IPS-20b (cell line): ENCODE results near the gene SOX15.
"Not testable (repeated sequence)": the region's sequence is repeated elsewhere in the genome, so short reads cannot be mapped to it uniquely, and the experiment has no call there.

Source experiments
- H3K27ac ChIP-seq: one replicate; pipeline ENCODE4 v1.5.1; 2013; ENCODE audit warnings: low read length
- H3K27me3 ChIP-seq: 2 replicates; pipeline ENCODE4 v1.6.1; 2013; ENCODE audit warnings: mild to moderate bottlenecking, low read length, inconsistent platforms; ENCODE audit not compliant: insufficient read depth
- H3K36me3 ChIP-seq: 2 replicates; pipeline ENCODE4 v1.6.1; 2013; ENCODE audit warnings: low read depth, mild to moderate bottlenecking, inconsistent platforms, low read length, moderate library complexity; ENCODE audit not compliant: insufficient read depth
- H3K4me1 ChIP-seq: 2 replicates; pipeline ENCODE4 v1.6.1; 2013; ENCODE audit warnings: mild to moderate bottlenecking, control low read depth, inconsistent platforms, low read length, moderate library complexity; ENCODE audit not compliant: insufficient read depth
- H3K4me3 ChIP-seq: 2 replicates; pipeline ENCODE4 v1.5.1; 2013; ENCODE audit warnings: mild to moderate bottlenecking, low read length, inconsistent platforms
- H3K9ac ChIP-seq: 2 replicates; pipeline ENCODE4 v1.6.1; 2013; ENCODE audit warnings: low read depth, mild to moderate bottlenecking, inconsistent platforms, low read length, moderate library complexity
- H3K9me3 ChIP-seq: 2 replicates; pipeline ENCODE4 v1.6.1; 2013; ENCODE audit warnings: mild to moderate bottlenecking, low read depth, low read length, inconsistent platforms; ENCODE audit not compliant: insufficient read depth

The SOX15 gene

DNA sequence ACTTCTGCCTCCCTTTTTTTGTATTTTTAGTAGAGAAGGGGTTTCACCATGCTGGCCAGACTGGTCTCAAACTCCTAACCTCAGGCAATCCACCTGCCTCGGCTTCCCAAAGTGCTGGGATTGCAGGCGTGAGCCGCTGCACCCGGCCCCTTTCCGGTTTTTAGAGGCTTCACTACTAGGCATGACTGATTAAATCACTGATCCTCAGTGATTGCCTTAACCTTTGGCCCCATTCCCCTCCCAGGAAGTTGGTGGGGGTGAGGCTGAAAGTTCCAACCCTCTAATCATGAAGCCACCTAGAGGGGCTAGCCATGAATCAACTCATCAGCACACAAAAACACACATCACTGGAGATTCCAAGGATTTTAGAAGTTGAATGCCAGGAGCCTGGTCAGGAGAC, 7.7 kb upstream of the SOX15 start:
- not testable (repeated sequence) for H3K27ac ChIP-seq, H3K9me3 ChIP-seq, H3K4me1 ChIP-seq, H3K9ac ChIP-seq, H3K27me3 ChIP-seq, H3K4me3 ChIP-seq
- peaks cover 88% of the 10 kb centered on the region for H3K36me3 ChIP-seq

DNA sequence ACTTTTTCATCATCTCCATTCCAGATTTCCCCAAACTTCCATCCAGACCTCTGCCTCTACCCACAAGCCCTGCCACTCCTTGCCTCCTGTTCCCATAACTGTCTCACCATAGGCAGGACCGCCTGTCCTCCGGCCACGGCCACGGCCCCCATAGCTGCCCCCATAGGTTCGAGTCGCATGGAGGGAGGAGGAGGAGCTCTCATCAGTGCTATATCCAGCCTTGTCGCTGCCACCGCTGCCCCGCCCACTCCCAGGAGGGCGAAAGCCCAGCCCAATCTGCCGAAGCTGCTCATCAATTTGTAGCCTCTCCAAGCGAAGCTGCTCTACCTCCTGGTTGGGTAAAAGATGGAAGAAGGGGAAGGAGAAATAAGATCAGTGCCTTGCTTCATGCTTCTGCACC, 3.4 kb upstream of the SOX15 start:
- Histone ChIP-seq H3K9me3 (no peaks in the 10 kb centered on the region), H3K4me1 (peaks cover 14% of the 10 kb centered on the region), H3K36me3 (peaks cover 71% of the 10 kb centered on the region), H3K4me3 (no peak overlapping the region), H3K27ac (no peak overlapping the region), H3K27me3 (no peaks in the 10 kb centered on the region), H3K9ac (no peak overlapping the region)

DNA sequence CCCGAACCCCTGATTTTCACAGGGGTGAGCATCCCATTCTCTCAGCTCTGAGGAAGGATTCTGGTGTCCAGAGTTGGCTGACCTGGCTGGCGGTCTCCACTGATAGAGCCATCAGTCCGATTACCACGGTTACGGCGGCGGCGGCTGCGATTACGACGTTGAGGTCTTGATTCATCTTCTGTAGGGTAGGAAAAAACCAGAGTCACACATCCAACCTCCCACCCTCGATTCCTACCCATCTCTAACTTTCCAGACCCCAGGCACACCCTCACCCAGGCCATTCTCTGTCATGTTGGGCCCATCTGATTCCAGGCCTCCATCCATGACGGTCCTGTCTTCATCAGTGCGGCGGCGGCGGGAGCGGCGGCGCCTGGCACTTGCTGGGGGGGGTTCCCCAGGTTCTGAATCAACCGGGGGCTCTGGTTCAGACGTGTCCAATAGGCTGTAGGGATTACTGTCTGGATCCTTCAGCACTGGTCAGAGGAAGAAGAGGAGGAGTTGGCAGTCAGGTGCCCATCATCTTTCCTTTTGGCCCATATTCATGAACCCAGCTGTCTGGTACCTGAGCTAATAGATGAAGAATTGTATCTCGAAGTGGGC, 2.6 kb upstream of the SOX15 start:
- Histone ChIP-seq H3K4me1 (peaks cover 14% of the 10 kb centered on the region), H3K9me3 (no peaks in the 10 kb centered on the region), H3K4me3 (no peak overlapping the region), H3K27me3 (no peaks in the 10 kb centered on the region), H3K27ac (no peak overlapping the region), H3K9ac (no peak overlapping the region), H3K36me3 (peaks cover 77% of the 10 kb centered on the region)

DNA sequence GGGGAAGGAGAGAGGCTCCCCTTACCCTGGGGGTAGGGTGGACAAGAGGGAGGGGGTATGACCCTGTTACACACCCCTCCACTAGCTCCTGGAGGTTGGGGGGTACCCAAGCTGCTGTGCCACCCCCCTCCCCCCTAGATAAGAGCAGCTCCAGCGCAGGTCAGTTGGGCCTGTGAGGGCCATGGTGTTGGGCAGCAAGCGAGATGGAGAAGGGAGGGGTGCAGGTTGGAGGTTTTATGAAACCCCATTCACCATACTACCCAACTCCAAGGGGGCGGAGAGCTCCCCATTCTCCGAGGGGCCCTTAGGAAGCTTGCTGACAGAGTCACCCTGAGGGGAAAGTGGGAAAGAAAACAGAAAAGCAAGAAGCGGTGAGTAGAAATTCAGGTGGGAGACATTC, 1.7 kb upstream of the SOX15 start:
- Histone ChIP-seq H3K27ac (peak overlapping the region; percentile 76), H3K9me3 (no peaks in the 10 kb centered on the region), H3K36me3 (peaks cover 77% of the 10 kb centered on the region), H3K4me1 (peaks cover 14% of the 10 kb centered on the region), H3K4me3 (no peak overlapping the region), H3K9ac (peak overlapping the region; percentile 66; the same call in 1 of the 2 replicates), H3K27me3 (no peaks in the 10 kb centered on the region)

DNA sequence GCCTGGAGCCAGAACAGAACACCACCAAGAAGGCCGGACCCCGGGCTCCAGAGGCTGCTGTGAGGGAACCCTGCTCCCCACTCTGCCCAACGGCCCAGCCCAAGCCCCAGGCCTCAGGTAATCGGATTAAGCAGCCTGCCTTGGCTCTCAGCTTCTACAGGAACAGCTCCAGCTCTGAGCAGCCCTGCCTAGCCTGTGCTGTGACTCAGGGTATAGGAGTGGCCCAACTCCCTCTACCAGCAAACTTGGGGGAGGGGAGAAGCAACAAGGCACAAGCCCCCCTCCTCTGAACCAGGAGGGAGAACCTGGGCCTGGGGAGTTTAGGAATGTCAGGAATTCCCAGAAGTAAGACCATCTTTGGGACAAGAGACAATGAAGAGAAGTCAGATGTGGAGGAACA, 849 bp upstream of the SOX15 start:
- peaks cover 14% of the 10 kb centered on the region for H3K4me1 ChIP-seq
- peak overlapping the region; percentile 72 for H3K27ac ChIP-seq
- peaks cover 75% of the 10 kb centered on the region for H3K36me3 ChIP-seq
- H3K4me3 ChIP-seq, result 0 out of 2 replicates have a peak overlapping the region, but pooled peaks have one; percentile 15
- no peaks in the 10 kb centered on the region for H3K9me3 ChIP-seq
- no peaks in the 10 kb centered on the region for H3K27me3 ChIP-seq
- peak overlapping the region; percentile 66 for H3K9ac ChIP-seq

DNA sequence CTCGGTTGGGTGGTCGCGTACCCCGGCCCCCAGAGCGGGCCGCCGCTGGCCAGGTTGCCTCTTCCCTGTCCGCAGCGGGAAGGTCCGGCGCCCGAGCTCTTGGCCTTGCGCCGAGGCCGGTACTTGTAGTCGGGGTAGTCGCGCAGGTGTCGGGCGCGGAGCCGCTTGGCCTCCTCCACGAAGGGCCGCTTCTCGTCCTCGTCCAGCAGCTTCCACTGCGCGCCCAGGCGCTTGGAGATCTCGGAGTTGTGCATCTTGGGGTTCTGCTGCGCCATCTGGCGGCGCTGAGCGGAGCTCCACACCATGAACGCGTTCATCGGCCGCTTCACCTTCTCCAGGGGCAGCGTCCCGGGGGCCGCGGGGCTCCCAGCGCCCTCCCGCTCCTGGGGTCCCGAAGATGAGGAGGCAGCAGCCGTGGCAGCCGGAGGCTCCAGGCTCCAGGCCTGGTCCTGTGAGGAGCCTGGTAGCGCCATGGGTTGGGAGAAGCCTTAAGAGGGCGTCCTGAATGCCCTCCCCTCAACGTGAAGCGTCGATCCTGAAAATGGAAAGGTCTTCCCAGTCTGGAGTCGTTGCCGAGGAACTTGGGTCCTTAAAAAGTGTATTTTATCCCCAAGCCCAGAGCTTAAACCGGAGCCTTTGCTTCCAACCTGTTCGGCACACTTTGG, 558 bp downstream of the SOX15 start:
- Histone ChIP-seq H3K9me3 (no peaks in the 10 kb centered on the region), H3K27me3 (no peaks in the 10 kb centered on the region), H3K9ac (peak overlapping the region; percentile 41), H3K4me3 (peak overlapping the region; percentile 57), H3K27ac (peak overlapping the region; percentile 29), H3K36me3 (peaks cover 65% of the 10 kb centered on the region), H3K4me1 (peaks cover 15% of the 10 kb centered on the region)

DNA sequence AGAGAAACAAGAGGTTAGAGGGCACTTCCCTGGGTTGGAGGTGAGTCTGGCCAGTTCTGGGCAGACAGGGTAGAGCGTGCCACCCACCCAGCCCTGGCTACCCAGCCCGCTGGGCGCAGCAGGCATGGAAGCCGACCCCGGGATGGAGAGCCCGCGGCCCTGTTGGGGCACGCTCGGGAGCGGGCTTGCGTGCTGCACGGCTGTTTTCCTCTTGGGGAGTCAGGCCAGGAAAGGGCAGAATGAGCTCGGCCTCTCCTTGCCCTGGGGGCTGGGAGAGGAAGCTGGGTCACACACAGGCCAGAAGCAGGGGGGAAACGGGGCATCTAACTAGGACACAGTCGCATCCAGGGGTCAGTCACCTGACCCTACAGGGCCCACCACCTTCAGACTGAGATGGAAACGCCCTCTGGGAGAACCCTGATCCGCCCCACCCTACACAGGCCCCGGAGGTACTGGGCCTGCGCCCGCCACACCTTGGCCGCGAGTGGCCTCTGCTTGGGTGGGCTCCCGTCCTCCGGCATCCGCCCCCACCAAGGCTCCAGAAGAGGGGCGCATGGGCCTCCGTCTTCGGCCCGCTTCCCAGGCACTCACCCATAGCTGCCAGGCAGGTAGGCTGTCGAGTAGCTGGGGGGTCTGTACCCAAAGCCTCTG, 1.2 kb downstream of the SOX15 start:
- H3K4me3 ChIP-seq, result peak overlapping the region; percentile 57
- peak overlapping the region; percentile 29 for H3K27ac ChIP-seq
- H3K27me3 ChIP-seq, result no peaks in the 10 kb centered on the region
- peaks cover 18% of the 10 kb centered on the region for H3K4me1 ChIP-seq
- H3K9ac ChIP-seq, result peak overlapping the region; percentile 41
- no peaks in the 10 kb centered on the region for H3K9me3 ChIP-seq
- peaks cover 58% of the 10 kb centered on the region for H3K36me3 ChIP-seq

DNA sequence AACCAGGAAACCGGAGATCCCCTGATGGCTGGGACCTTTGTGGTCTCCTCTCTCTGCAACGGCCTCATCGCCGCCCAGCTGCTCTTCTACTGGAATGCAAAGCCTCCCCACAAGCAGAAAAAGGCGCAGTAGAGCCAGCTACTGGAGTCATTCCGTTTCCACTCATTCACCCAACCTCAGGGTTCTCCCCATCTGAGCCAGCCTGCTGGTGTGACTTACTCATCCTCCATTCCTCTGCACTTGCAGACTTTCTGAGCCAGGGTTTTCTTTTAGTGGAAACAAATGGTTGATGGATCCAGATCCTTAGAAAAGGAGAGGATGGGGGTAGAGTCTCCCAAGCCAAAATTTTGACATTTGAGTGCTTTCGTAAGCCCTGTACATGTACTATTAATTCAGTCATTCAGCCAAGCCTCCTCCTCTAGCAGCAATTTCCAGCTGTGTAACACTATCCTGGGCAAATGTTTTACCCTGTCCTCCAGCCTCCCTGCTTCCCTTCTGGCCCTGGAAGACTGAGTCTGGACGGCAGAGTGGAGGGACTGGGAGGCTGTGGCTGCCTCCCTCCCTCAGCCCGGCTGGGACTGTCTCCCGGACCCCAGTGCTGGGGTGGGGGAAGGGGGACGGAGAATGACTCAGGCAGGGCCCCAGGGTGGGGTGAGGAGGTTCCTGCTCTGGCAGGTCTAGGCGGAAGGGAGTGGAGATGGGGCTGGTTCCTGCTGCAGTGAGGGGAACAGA, 2.3 kb downstream of the SOX15 start:
- H3K9ac ChIP-seq, result no peak overlapping the region
- no peaks in the 10 kb centered on the region for H3K9me3 ChIP-seq
- no peaks in the 10 kb centered on the region for H3K27me3 ChIP-seq
- H3K36me3 ChIP-seq, result peaks cover 47% of the 10 kb centered on the region
- peaks cover 23% of the 10 kb centered on the region for H3K4me1 ChIP-seq
- no peak overlapping the region for H3K27ac ChIP-seq
- H3K4me3 ChIP-seq, result no peak overlapping the region

DNA sequence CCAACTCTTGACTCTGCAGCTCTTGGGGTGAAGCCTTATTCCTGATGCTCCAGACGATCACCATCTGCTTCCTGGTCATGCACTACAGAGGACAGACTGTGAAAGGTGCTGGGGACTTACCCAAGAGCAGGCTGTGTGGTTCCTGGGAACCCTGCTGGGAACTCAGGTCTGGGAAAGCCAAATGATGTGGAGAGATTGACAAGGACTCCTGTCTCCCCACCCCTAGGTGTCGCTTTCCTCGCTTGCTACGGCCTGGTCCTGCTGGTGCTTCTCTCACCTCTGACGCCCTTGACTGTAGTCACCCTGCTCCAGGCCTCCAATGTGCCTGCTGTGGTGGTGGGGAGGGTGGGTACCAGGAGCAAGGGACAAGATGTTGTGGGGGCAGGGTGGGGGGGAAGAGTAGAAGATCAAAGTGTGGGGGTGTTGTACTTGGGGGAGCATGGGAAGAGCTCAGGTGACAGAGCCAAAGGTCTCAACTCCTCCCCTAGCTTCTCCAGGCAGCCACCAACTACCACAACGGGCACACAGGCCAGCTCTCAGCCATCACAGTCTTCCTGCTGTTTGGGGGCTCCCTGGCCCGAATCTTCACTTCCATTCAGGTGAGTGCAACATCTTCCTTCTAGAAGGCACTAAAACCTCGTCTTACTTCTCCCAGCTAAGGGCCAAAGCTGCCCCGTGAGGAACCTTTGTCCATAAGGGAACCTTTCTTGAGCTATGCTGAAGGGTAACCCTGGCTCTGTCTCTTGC, 3.0 kb downstream of the SOX15 start:
- H3K4me1 ChIP-seq, result peaks cover 27% of the 10 kb centered on the region
- H3K27ac ChIP-seq, result no peak overlapping the region
- no peaks in the 10 kb centered on the region for H3K9me3 ChIP-seq
- H3K4me3 ChIP-seq, result no peak overlapping the region
- peaks cover 42% of the 10 kb centered on the region for H3K36me3 ChIP-seq
- no peak overlapping the region for H3K9ac ChIP-seq
- no peaks in the 10 kb centered on the region for H3K27me3 ChIP-seq

DNA sequence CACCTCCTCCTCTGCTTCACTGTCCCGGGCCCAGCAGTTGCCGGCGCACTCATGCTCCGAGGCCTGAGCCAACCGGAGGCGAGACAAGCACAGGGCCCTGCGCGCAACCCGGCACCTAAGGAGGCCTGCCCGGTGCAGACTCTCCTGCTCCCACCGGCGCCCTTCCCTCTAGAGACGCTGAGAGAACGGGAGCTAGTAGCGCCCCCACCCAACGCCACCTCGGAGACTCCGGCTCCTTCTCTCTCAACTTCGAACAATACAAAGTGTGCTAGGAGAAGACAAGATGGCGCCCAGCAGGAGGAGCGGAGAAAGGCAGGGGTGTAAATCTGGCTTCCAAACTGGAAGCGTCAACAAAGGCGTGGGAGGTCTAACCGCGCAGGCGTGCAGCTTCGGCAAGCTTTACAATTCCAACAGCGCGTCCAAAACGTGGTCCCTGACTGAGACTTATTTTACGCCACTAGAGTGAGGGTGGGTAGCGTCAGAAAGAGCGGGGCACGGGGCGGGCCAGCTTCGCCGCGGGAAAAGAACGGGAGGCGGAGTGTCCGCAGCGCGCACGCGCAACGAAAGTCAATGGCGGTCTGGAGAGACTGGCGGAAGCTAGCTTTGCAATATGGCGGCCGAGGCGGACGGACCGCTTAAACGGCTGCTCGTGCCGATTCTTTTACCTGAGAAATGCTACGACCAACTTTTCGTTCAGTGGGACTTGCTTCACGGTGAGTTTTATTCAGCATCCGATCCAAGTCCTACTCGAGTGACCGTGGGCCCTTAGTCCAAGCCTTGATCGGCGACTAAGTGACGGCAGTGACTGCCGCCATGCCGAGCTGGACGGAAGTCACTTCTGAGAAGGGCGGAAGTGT, 6.4 kb downstream of the SOX15 start, which contains the start of gene MPDU1:
Gene MPDU1 (plus strand): TSS at position 600 of the 857 bp plus-strand sequence. CDS start 11 bp downstream, at position 611.
- H3K9me3 ChIP-seq, result no peaks in the 10 kb centered on the region
- no peaks in the 10 kb centered on the region for H3K27me3 ChIP-seq
- H3K4me1 ChIP-seq, result peaks cover 14% of the 10 kb centered on the region; the same call in 1 of the 2 replicates
- H3K4me3 ChIP-seq, result peak within 1 kb of the TSS; percentile 93
- peaks cover 42% of the 10 kb centered on the region for H3K36me3 ChIP-seq
- H3K27ac ChIP-seq, result peak within 1 kb of the TSS; percentile 98
- H3K9ac ChIP-seq, result peak within 1 kb of the TSS; percentile 97
